GM19035 (cell line): ENCODE measurements around the gene INPP4B.

Experiments
- ATAC-seq: cut with Tn5 transposase; IDR thresholded peaks from one replicate; pipeline ENCODE4 v1.9.1; 2021; ENCODE audit not compliant: unreplicated experiment

INPP4B gene

GRCh38 chr4:142272452-142272851 is 573.6 kb downstream of the INPP4B start:
- ATAC-seq, result no peak

- no peak for ATAC-seq
Measured at GRCh38 chr4:142271832-142272231, 574.3 kb downstream of the INPP4B start.

- ATAC-seq, result no peak
Measured at GRCh38 chr4:142267101-142267500, 579.0 kb downstream of the INPP4B start.

- ATAC-seq, result no peak
Measured at GRCh38 chr4:142265946-142266345, 580.2 kb downstream of the INPP4B start.

- ATAC-seq, result no peak
Measured at GRCh38 chr4:142265536-142265935, 580.6 kb downstream of the INPP4B start.

GRCh38 chr4:142264961-142265360 is 581.1 kb downstream of the INPP4B start:
- no peak for ATAC-seq

- no peak for ATAC-seq
Measured at GRCh38 chr4:142262956-142263355, 583.1 kb downstream of the INPP4B start.

- ATAC-seq, result no peak
Measured at GRCh38 chr4:142248946-142249345, 597.2 kb downstream of the INPP4B start.

GRCh38 chr4:142243255-142243654 is 602.8 kb downstream of the INPP4B start:
- ATAC-seq, result no peak

- ATAC-seq, result no peak
Measured at GRCh38 chr4:142242156-142242555, 603.9 kb downstream of the INPP4B start.

GRCh38 chr4:142238589-142238988 is 607.5 kb downstream of the INPP4B start:
- ATAC-seq, result no peak

GRCh38 chr4:142236268-142236667 is 609.8 kb downstream of the INPP4B start:
- no peak for ATAC-seq

- no peak for ATAC-seq
Measured at GRCh38 chr4:142231787-142232186, 614.3 kb downstream of the INPP4B start.

- no peak for ATAC-seq
Measured at GRCh38 chr4:142230991-142231390, 615.1 kb downstream of the INPP4B start.

- ATAC-seq, result no peak
Measured at GRCh38 chr4:142226014-142226413, 620.1 kb downstream of the INPP4B start.

GRCh38 chr4:142222127-142222526 is 624.0 kb downstream of the INPP4B start:
- no peak for ATAC-seq

GRCh38 chr4:142218726-142219125 is 627.4 kb downstream of the INPP4B start:
- ATAC-seq, result no peak

GRCh38 chr4:142211444-142211843 is 634.7 kb downstream of the INPP4B start:
- no peak for ATAC-seq

GRCh38 chr4:142203505-142203904 is 642.6 kb downstream of the INPP4B start:
- no peak for ATAC-seq

- peak; percentile 86 for ATAC-seq
Measured at GRCh38 chr4:142202404-142203332, 643.4 kb downstream of the INPP4B start.

GRCh38 chr4:142201041-142201440 is 645.1 kb downstream of the INPP4B start:
- no peak for ATAC-seq

GRCh38 chr4:142194905-142195304 is 651.2 kb downstream of the INPP4B start:
- ATAC-seq, result no peak

- ATAC-seq, result no peak
Measured at GRCh38 chr4:142191901-142192300, 654.2 kb downstream of the INPP4B start.
